IMR-90 (cell line): ENCODE measurements around the gene NPR2.

Source experiments
- CEBPB ChIP-seq: IDR thresholded peaks from 2 replicates; pipeline ENCODE4 v1.6.1; 2012; ENCODE audit warnings: low read depth, low read length, improper control_type of control experiment
- FOS ChIP-seq: fragments of 150-350 bp; IDR thresholded peaks from 2 replicates; pipeline ENCODE4 v1.6.1; 2016; ENCODE audit warnings: low read depth, low read length
- MAFK ChIP-seq: IDR thresholded peaks from 2 replicates; pipeline ENCODE4 v1.6.1; 2012; ENCODE audit warnings: low read depth, low read length, improper control_type of control experiment
- MAZ ChIP-seq: IDR thresholded peaks from 2 replicates; pipeline ENCODE4 v1.6.1; 2012; ENCODE audit warnings: low read depth, mild to moderate bottlenecking, low read length, improper control_type of control experiment, moderate library complexity, borderline replicate concordance
- MXI1 ChIP-seq: IDR thresholded peaks from 2 replicates; pipeline ENCODE4 v1.6.1; 2012; ENCODE audit warnings: low read depth, mild to moderate bottlenecking, low read length, moderate library complexity, borderline replicate concordance
- POLR2A ChIP-seq: IDR thresholded peaks from 2 replicates; pipeline ENCODE4 v1.6.1; 2012; ENCODE audit warnings: mild to moderate bottlenecking, low read depth, low read length
- RAD21 ChIP-seq: IDR thresholded peaks from 2 replicates; pipeline ENCODE4 v1.6.1; 2012; ENCODE audit warnings: low read length, improper control_type of control experiment
- RCOR1 ChIP-seq: IDR thresholded peaks from 2 replicates; pipeline ENCODE4 v1.6.1; 2012; ENCODE audit warnings: mild to moderate bottlenecking, low read length, improper control_type of control experiment; ENCODE audit not compliant: insufficient replicate concordance
- RFX5 ChIP-seq: IDR thresholded peaks from 2 replicates; pipeline ENCODE4 v1.8.0; 2012; ENCODE audit warnings: low read depth, mild to moderate bottlenecking, low read length, moderate library complexity
- SMC3 ChIP-seq: fragments of 150-350 bp; IDR thresholded peaks from 2 replicates; pipeline ENCODE4 v1.6.1; 2016; ENCODE audit warnings: low read depth, mild to moderate bottlenecking, antibody characterized with exemption, low read length, moderate library complexity
- TF ChIP-seq, protein P1 (sequence below): conservative IDR thresholded peaks from 2 replicates; pipeline ENCODE4 v1.5.1; 2012; ENCODE audit warnings: mild to moderate bottlenecking, low read depth, low read length, improper control_type of control experiment

GRCh38 chr9:35763803-35764202 lies 27.6 kb upstream of the NPR2 start:
- TF ChIP-seq POLR2A, result no peak
- no peak for TF ChIP-seq SMC3
- TF ChIP-seq, protein P1, sequence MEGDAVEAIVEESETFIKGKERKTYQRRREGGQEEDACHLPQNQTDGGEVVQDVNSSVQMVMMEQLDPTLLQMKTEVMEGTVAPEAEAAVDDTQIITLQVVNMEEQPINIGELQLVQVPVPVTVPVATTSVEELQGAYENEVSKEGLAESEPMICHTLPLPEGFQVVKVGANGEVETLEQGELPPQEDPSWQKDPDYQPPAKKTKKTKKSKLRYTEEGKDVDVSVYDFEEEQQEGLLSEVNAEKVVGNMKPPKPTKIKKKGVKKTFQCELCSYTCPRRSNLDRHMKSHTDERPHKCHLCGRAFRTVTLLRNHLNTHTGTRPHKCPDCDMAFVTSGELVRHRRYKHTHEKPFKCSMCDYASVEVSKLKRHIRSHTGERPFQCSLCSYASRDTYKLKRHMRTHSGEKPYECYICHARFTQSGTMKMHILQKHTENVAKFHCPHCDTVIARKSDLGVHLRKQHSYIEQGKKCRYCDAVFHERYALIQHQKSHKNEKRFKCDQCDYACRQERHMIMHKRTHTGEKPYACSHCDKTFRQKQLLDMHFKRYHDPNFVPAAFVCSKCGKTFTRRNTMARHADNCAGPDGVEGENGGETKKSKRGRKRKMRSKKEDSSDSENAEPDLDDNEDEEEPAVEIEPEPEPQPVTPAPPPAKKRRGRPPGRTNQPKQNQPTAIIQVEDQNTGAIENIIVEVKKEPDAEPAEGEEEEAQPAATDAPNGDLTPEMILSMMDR, result no peak
- TF ChIP-seq MXI1, result no peak
- TF ChIP-seq FOS, result no peak
- no peak for TF ChIP-seq RCOR1
- TF ChIP-seq MAZ, result no peak
- TF ChIP-seq RAD21, result no peak
- no peak for TF ChIP-seq MAFK
- TF ChIP-seq RFX5, result no peak
- TF ChIP-seq CEBPB, result no peak
